Activated CD8-positive, alpha-beta memory T cell treated with anti-CD3 and anti-CD28 coated beads, Interleukin-2, amount 50 U/mL, for 24 hours (primary cell): Measurements from ENCODE around the gene OR2K2.
"Not testable (repeated sequence)": the region's sequence is repeated elsewhere in the genome, so short reads cannot be mapped to it uniquely, and the experiment has no call there.

Experiments
- DNase-seq: peaks from one replicate; pipeline ENCODE4 v3.0.0-alpha.2; 2020; ENCODE audit errors: extremely low read depth

Gene OR2K2

GRCh38 chr9:111298111-111298510 is 31.9 kb downstream of the OR2K2 start:
- no peak for DNase-seq

- DNase-seq, result no peak
Measured at GRCh38 chr9:111297066-111297824, 32.8 kb downstream of the OR2K2 start.

DNA sequence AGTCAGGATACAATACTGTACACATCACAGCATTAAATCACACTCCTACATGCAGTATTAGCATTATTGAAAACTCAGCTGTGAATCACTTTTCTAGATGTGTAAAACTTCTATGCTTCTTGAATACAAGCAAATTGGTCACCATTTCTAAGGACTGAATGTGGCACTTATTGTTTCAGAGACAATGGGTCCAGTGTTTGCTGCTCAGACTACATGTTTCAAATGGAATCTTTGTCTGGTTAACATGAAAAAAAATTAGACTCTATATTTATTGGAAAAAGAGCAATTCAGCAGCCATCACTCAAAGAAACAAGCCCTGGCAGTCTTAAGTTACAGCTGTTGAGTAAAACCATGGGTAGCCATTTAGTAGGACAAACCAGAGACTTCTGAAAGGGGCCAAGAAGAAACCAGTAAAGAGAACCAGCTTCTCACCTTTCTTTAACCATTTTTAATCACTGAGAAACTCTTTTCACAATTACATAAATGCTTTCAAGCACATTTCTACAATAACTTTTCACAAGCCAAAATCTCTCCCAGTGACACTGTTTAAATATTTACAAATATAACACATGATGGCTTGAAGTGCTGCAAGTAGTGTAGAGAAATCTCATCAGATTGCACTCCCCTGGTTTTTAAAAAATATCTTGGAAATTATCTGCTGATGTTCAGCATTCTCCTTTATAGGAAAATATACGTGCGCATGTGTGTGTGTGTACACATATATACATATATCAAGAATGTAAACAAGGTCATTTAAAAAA is 35.2 kb downstream of the OR2K2 start:
- DNase-seq, result no peak

- DNase-seq, result no peak
Measured at GRCh38 chr9:111287127-111287526, 42.9 kb downstream of the OR2K2 start.

- no peak for DNase-seq
Measured at GRCh38 chr9:111284703-111285102, 45.3 kb downstream of the OR2K2 start.

DNA sequence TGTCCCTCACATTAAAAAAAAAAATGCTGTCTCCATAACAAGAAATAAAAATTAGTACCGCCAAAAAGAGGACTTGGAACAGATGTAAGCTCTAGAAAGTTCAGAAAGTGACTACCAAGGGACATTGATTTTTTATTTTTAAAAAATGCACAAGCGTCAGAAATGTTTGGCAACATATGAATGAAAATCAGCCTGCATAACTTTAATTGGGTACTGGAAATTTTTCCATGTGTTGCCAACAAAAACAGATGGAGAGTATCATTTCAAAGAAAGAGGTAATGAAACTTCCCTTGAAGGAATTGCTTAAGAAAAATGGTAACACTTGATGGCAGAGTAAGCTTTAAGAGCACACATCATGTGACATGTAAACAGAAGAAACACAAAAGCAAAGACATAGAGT is 47.2 kb downstream of the OR2K2 start:
- no peak for DNase-seq

DNA sequence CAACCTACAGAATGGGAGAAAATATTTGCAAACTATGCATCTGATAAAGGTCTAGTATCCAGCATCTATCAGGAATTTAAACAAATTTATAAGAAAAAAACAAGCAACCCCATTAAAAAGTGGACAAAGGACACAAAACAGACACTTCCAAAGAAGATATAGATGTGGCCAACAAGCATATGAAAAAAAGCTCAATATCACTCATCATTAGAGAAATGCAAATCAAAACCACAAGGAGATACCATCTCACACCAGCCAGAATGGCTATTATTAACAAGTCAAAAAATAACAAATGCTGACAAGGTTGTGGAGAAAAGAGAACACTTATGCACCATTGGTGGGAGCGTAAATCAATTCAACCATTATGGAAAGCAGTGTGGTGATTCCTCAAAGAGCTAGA is 49.2 kb downstream of the OR2K2 start:
- DNase-seq, result not testable (repeated sequence)
